Measurements from ENCODE around the gene ONECUT3.

- TF ChIP-seq CTCF (conservative IDR thresholded peaks at IDR 0.05; ENCODE audit: low read length) (no peak), EZH2phosphoT487 (IDR thresholded peaks at IDR 0.05; ENCODE audit: borderline replicate concordance) (no peak)
These were observed 36.9 kb downstream of the ONECUT3 start for GRCh38 chr19:1790054-1790792.

All from Loucy (cell line).